ENCODE measurements around the gene ADIRF. TPM values are rescaled to one million over a fixed set of nuclear protein-coding genes. Genes with fewer than 3 reads are reported as not detected.

The ADIRF gene
- total RNA-seq, 2 donors from 2014 or later, result 0.53 TPM; not detected in 1

DNA sequence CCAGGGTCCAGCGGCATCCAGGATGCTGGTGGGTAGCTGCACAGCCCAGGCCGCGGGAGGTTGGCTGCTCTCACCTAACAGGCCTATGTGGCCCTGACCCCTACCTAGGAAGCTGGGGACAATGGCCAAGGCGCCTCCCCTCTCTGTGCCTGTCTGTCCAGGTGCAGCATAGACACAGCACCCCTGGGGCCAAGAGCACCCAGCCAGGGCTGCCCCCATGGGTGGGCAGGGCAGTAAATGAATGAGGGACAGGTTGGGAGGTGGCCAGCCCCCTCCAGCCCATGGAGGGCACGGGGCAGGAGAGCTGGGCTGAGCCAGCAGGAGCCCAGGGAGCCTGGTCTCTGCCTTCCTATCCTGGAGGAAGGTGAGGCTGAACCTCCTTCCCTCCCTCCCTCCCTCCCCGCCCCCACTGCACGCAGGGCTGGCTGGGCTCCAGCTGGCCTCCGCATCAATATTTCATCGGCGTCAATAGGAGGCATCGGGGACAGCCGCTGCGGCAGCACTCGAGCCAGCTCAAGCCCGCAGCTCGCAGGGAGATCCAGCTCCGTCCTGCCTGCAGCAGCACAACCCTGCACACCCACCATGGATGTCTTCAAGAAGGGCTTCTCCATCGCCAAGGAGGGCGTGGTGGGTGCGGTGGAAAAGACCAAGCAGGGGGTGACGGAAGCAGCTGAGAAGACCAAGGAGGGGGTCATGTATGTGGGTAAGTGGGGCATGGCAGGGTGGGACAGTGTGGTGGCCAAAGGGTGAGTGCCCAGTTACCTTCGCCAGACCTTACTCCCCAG is 10.0 kb upstream of the ADIRF start, which contains the start of gene SNCG:
TSS of gene SNCG (plus strand) at position 484 of the 785 bp plus-strand sequence. CDS start at position 583, 99 bp downstream.
- Mint-ChIP-seq H3K4me1 (peaks cover 19% of the 10 kb centered on the region), H3K36me3 (ENCODE audit: low read depth) (peaks cover 3% of the 10 kb centered on the region), H3K27me3 (ENCODE audit: insufficient read depth) (no peaks in the 10 kb centered on the region), H3K9me3 (peaks cover 10% of the 10 kb centered on the region), H3K4me3 (no peak within 1 kb of the TSS), H3K27ac (no peak within 1 kb of the TSS)
- H3K9me3 ChIP-seq (ENCODE audit: control insufficient read depth, low read length), result peaks cover 5% of the 10 kb centered on the region
- TF ChIP-seq, protein P1, sequence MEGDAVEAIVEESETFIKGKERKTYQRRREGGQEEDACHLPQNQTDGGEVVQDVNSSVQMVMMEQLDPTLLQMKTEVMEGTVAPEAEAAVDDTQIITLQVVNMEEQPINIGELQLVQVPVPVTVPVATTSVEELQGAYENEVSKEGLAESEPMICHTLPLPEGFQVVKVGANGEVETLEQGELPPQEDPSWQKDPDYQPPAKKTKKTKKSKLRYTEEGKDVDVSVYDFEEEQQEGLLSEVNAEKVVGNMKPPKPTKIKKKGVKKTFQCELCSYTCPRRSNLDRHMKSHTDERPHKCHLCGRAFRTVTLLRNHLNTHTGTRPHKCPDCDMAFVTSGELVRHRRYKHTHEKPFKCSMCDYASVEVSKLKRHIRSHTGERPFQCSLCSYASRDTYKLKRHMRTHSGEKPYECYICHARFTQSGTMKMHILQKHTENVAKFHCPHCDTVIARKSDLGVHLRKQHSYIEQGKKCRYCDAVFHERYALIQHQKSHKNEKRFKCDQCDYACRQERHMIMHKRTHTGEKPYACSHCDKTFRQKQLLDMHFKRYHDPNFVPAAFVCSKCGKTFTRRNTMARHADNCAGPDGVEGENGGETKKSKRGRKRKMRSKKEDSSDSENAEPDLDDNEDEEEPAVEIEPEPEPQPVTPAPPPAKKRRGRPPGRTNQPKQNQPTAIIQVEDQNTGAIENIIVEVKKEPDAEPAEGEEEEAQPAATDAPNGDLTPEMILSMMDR (conservative IDR thresholded peaks at IDR 0.05), result no peak
- DNase-seq, result peak; percentile 71
- 78 to 85% methylated on average over 19 to 22 of the region's 22 CpGs for whole genome bisulfite sequencing, 2 experiments (ENCODE audit: insufficient coverage in 1 of 2, insufficient read length in 1 of 2)
- H3K27ac ChIP-seq (ENCODE audit: low read depth, low read length), result no peak within 1 kb of the TSS
- peaks cover 15% of the 10 kb centered on the region for H3K4me1 ChIP-seq (ENCODE audit: control insufficient read depth, insufficient read depth, low read length)
- no peaks in the 10 kb centered on the region for H3K36me3 ChIP-seq (ENCODE audit: control insufficient read depth, insufficient read depth, low read length)
- no peak within 1 kb of the TSS for H3K4me3 ChIP-seq (ENCODE audit: low read length)
- no peak within 1 kb of the TSS for H3K9ac ChIP-seq (ENCODE audit: extremely low read depth, low read length, poor library complexity, severe bottlenecking)
- H3K27me3 ChIP-seq (ENCODE audit: control insufficient read depth, insufficient read depth, low read length, poor library complexity, severe bottlenecking), result no peaks in the 10 kb centered on the region

- TF ChIP-seq, protein P1 (conservative IDR thresholded peaks at IDR 0.05), result no peak
- H3K27me3 Mint-ChIP-seq (ENCODE audit: insufficient read depth), result no peaks in the 10 kb centered on the region
- Histone ChIP-seq H3K27ac (ENCODE audit: low read depth, low read length) (no peak overlapping the region), H3K4me3 (ENCODE audit: low read length) (no peak overlapping the region), H3K27me3 (ENCODE audit: control insufficient read depth, insufficient read depth, low read length, poor library complexity, severe bottlenecking) (no peaks in the 10 kb centered on the region), H3K9ac (ENCODE audit: extremely low read depth, low read length, poor library complexity, severe bottlenecking) (no peak overlapping the region), H3K9me3 (ENCODE audit: control insufficient read depth, low read length) (no peaks in the 10 kb centered on the region), H3K4me1 (ENCODE audit: control insufficient read depth, insufficient read depth, low read length) (peaks cover 15% of the 10 kb centered on the region), H3K36me3 (ENCODE audit: control insufficient read depth, insufficient read depth, low read length) (no peaks in the 10 kb centered on the region)
- H3K36me3 Mint-ChIP-seq (ENCODE audit: low read depth), result no peaks in the 10 kb centered on the region
- H3K9me3 Mint-ChIP-seq, result peaks cover 1% of the 10 kb centered on the region
- 70 to 79% methylated on average over 4 to 16 of the region's 16 CpGs for WGBS, 2 experiments (ENCODE audit: insufficient coverage in 1 of 2, insufficient read length in 1 of 2)
- peaks cover 15% of the 10 kb centered on the region for H3K4me1 Mint-ChIP-seq
- DNase-seq, result peak; percentile 79
- H3K4me3 Mint-ChIP-seq, result no peak overlapping the region
- H3K27ac Mint-ChIP-seq, result no peak overlapping the region
Measured at GRCh38 chr10:86958901-86959736, 9.2 kb upstream of the ADIRF start.

GRCh38 chr10:86959737-86960002 is 8.6 kb upstream of the ADIRF start:
- Histone ChIP-seq H3K27me3 (ENCODE audit: control insufficient read depth, insufficient read depth, low read length, poor library complexity, severe bottlenecking) (no peaks in the 10 kb centered on the region), H3K36me3 (ENCODE audit: control insufficient read depth, insufficient read depth, low read length) (no peaks in the 10 kb centered on the region), H3K27ac (ENCODE audit: low read depth, low read length) (no peak overlapping the region), H3K9me3 (ENCODE audit: control insufficient read depth, low read length) (no peaks in the 10 kb centered on the region), H3K4me3 (ENCODE audit: low read length) (no peak overlapping the region), H3K4me1 (ENCODE audit: control insufficient read depth, insufficient read depth, low read length) (peaks cover 11% of the 10 kb centered on the region), H3K9ac (ENCODE audit: extremely low read depth, low read length, poor library complexity, severe bottlenecking) (no peak overlapping the region)
- Mint-ChIP-seq H3K4me3 (no peak overlapping the region), H3K36me3 (ENCODE audit: low read depth) (no peaks in the 10 kb centered on the region), H3K27me3 (ENCODE audit: insufficient read depth) (no peaks in the 10 kb centered on the region), H3K9me3 (no peaks in the 10 kb centered on the region), H3K4me1 (peaks cover 11% of the 10 kb centered on the region), H3K27ac (no peak overlapping the region)
- 95 to 100% methylated on average over 1 to 2 of the region's 2 CpGs for WGBS, 2 experiments (ENCODE audit: insufficient coverage in 1 of 2, insufficient read length in 1 of 2)
- no peak for DNase-seq
- TF ChIP-seq, protein P1 (conservative IDR thresholded peaks at IDR 0.05), result no peak
